HG02840 (cell line): ENCODE results near the gene ZBED6.
A peak's percentile ranks its signal among the peaks of the same experiment; 100 is the strongest.
"Not testable (repeated sequence)": the region's sequence is repeated elsewhere in the genome, so short reads cannot be mapped to it uniquely, and the experiment has no call there.

Experiments
- ATAC-seq: cut with Tn5 transposase; IDR thresholded peaks from one replicate; pipeline ENCODE4 v1.9.1; 2021; ENCODE audit warnings: mild to moderate bottlenecking, moderate library complexity, moderate number of reproducible peaks; ENCODE audit not compliant: unreplicated experiment, low FRiP score

Gene ZBED6

GRCh38 chr1:203777596-203777995, 17.8 kb upstream of the ZBED6 start:
- no peak for ATAC-seq

GRCh38 chr1:203778146-203778545, 17.3 kb upstream of the ZBED6 start:
- no peak for ATAC-seq

- ATAC-seq, result no peak
Observed at GRCh38 chr1:203778789-203779188, 16.6 kb upstream of the ZBED6 start.

GRCh38 chr1:203781962-203782361, 13.5 kb upstream of the ZBED6 start:
- no peak for ATAC-seq

- ATAC-seq, result no peak
Observed at GRCh38 chr1:203789966-203790365, 5.5 kb upstream of the ZBED6 start.

- no peak for ATAC-seq
Observed at GRCh38 chr1:203791498-203791897, 3.9 kb upstream of the ZBED6 start.

- ATAC-seq, result no peak
Observed at GRCh38 chr1:203792486-203792885, 2.9 kb upstream of the ZBED6 start.

GRCh38 chr1:203793561-203793960, 1.9 kb upstream of the ZBED6 start:
- not testable (repeated sequence) for ATAC-seq

- no peak for ATAC-seq
Observed at GRCh38 chr1:203794764-203795440, 521 bp upstream of the ZBED6 start.

GRCh38 chr1:203796236-203796605, 798 bp downstream of the ZBED6 start:
- peak; percentile 15 for ATAC-seq

- no peak for ATAC-seq
Observed at GRCh38 chr1:203797216-203797615, 1.8 kb downstream of the ZBED6 start.

GRCh38 chr1:203797948-203798655, 2.7 kb downstream of the ZBED6 start:
- ATAC-seq, result no peak

- ATAC-seq, result no peak
Observed at GRCh38 chr1:203799157-203799556, 3.7 kb downstream of the ZBED6 start.

- ATAC-seq, result no peak
Observed at GRCh38 chr1:203799971-203800370, 4.5 kb downstream of the ZBED6 start.

GRCh38 chr1:203805689-203806088, 10.3 kb downstream of the ZBED6 start:
- no peak for ATAC-seq

- no peak for ATAC-seq
Observed at GRCh38 chr1:203807196-203807595, 11.8 kb downstream of the ZBED6 start.

- no peak for ATAC-seq
Observed at GRCh38 chr1:203813581-203814341, 18.3 kb downstream of the ZBED6 start.

GRCh38 chr1:203818399-203818798, 23.0 kb downstream of the ZBED6 start:
- ATAC-seq, result no peak

- no peak for ATAC-seq
Observed at GRCh38 chr1:203823306-203823705, 27.9 kb downstream of the ZBED6 start.

GRCh38 chr1:203826175-203826574, 30.8 kb downstream of the ZBED6 start:
- ATAC-seq, result no peak

- ATAC-seq, result no peak
Observed at GRCh38 chr1:203828002-203828401, 32.6 kb downstream of the ZBED6 start.
